Measurements from ENCODE around the gene CDC14A.
A peak's percentile ranks its signal among the peaks of the same experiment; 100 is the strongest.
"Not testable (repeated sequence)": the region's sequence is repeated elsewhere in the genome, so short reads cannot be mapped to it uniquely, and the experiment has no call there.

The CDC14A gene, protein sequence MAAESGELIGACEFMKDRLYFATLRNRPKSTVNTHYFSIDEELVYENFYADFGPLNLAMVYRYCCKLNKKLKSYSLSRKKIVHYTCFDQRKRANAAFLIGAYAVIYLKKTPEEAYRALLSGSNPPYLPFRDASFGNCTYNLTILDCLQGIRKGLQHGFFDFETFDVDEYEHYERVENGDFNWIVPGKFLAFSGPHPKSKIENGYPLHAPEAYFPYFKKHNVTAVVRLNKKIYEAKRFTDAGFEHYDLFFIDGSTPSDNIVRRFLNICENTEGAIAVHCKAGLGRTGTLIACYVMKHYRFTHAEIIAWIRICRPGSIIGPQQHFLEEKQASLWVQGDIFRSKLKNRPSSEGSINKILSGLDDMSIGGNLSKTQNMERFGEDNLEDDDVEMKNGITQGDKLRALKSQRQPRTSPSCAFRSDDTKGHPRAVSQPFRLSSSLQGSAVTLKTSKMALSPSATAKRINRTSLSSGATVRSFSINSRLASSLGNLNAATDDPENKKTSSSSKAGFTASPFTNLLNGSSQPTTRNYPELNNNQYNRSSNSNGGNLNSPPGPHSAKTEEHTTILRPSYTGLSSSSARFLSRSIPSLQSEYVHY

GRCh38 chr1:100352267-100353070, at the start of gene CDC14A:
Gene CDC14A (plus strand): TSS chr1:100352506. CDS start chr1:100352955, 449 bp downstream.
- peak; percentile 94 for DNase-seq

DNA sequence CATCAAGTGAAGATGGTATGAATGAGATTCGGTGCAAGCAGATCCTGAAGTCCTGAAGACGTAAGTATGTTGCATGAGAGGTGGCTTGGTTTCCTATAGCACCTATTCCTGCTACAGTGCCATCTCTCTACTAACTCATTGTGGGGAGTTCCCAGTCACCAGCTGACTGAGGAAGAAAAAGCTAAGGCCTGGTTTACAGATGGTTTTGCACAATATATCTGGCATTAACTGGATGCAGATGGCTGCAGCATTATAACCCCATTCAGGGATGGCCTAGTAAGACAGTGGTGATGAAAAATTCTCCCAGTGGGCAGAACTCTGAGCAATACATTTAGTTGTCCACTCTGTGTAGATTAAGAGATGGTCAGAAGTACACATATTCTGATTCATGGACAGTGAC, 49.6 kb upstream of the CDC14A start:
- DNase-seq: no peak

GRCh38 chr1:100304227-100304626, 48.1 kb upstream of the CDC14A start:
- no peak for DNase-seq

GRCh38 chr1:100304921-100305320, 47.4 kb upstream of the CDC14A start:
- DNase-seq: no peak

GRCh38 chr1:100305954-100306353, 46.4 kb upstream of the CDC14A start:
- DNase-seq: no peak

DNA sequence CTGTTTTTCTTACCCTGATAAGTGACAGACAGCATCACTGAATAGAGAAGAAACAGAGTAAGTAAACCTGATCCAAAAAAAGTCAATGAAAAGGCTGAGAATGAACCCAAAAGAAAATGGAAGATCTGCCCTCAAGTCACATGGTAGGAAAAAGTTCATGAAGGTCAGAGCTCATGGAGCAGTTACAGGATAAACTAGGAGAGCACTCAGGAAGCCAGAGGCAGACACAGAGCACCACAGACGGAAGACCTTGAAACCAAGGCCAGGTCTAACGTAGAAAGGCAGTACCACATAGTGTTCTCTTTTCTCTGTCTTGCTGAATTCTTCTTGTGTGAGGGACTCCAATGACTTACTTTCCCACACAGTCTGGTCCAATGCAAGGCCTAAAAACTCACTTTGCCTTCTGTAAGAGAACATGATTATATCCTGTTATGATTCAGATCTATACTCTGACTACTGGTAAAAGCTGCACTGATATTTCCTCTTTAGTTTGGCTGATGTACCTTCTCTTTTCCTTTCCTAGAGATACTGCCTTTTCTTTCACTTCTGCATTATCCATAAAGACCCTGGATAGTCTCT, 45.5 kb upstream of the CDC14A start:
- no peak for DNase-seq

GRCh38 chr1:100308777-100309176, 43.5 kb upstream of the CDC14A start:
- DNase-seq: no peak

- no peak for DNase-seq
Observed at GRCh38 chr1:100309863-100310262, 42.4 kb upstream of the CDC14A start.

- no peak for DNase-seq
Observed at GRCh38 chr1:100313382-100313781, 38.9 kb upstream of the CDC14A start.

- no peak for DNase-seq
Observed at GRCh38 chr1:100316622-100317021, 35.7 kb upstream of the CDC14A start.

DNA sequence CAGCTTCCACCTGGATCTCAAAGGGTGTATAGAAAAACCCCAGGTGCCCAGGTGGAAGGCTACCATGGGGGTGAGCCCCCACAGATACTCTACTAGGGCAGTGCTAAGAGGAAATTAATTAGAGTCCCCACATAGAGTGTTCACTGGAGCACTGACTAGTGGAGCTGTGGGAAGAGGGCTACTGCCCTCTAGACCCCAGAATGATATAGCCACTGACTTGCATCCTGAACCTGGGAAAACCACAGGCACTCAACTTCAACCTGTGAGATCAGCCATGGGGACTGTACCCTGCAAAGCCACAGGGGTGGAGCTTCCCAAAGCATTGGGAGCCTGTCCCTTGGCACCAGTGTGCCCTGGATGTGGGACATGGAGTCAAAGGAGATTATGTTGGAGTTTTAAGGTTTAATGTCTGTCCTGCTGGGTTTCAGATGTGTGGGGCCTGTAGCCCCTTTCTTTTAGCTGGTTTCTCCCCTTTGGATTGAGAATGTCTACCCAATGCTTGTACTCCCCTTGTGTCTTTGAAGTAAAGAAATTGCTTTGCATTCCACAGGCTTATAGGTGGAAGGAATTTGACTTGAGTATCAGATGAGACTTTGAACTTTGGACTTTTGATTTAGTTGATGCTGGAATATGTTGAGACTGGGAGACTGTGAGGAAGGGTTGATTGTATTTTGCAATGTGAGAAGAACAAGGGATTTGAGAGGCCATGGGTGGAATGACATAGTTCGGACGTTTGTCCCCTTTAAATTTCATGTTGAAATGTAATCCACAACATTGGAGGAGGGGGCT, 31.8 kb upstream of the CDC14A start:
- no peak for DNase-seq

DNA sequence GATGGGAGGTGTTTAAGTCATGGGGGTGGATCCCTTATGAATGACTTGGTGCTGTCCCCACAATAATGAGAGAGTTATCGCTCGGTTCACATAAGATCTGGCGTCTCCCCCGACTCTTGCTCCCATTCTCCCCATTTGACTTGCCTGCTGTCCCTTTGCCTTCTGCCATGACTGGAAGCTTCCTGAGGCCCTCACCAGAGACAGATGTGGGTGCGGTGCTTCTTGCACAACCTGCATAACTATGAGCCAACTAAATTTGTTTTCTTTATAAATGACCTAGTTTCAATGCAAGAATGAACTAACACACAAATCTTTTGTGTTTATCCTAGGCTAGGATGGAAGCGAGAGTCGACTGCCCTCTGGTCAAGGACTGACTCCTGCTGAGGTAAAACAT, 31.2 kb upstream of the CDC14A start:
- DNase-seq: no peak

GRCh38 chr1:100321506-100321905, 30.8 kb upstream of the CDC14A start:
- DNase-seq: no peak

DNA sequence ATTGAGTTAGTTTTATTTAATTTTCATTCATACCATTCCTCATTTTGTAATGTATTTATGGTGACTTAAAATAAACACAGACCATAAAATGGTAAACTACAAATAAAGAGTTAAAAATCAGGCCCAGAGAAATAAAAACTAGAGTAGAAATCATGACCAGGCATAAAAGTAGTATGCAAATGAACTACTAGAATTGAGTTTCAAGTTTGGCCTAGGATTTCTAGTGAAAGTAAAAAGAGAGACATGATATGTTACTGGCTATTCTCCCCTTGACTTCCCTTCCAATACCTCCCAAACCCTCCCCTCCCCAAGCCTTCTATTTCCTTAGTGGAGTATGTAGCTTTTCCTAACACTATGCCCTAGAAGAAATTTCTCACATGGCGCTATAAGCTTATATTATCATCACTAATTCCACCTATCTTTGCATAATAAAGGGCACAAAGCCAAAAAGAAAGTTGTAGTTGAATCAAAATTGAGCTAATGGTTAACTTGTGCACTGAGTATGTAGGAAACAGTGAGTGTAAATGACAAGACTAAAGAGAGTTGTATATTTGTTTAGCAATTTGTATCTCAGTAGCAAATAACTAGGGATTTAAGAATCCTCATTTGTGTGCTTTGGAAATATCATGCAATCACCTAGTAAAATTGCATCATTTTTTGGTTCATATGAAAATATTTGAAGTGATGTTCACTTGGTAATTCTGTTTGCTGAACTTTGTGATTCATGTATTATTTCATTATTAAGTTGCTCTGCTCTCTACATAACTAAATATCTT, 29.7 kb upstream of the CDC14A start:
- no peak for DNase-seq

DNA sequence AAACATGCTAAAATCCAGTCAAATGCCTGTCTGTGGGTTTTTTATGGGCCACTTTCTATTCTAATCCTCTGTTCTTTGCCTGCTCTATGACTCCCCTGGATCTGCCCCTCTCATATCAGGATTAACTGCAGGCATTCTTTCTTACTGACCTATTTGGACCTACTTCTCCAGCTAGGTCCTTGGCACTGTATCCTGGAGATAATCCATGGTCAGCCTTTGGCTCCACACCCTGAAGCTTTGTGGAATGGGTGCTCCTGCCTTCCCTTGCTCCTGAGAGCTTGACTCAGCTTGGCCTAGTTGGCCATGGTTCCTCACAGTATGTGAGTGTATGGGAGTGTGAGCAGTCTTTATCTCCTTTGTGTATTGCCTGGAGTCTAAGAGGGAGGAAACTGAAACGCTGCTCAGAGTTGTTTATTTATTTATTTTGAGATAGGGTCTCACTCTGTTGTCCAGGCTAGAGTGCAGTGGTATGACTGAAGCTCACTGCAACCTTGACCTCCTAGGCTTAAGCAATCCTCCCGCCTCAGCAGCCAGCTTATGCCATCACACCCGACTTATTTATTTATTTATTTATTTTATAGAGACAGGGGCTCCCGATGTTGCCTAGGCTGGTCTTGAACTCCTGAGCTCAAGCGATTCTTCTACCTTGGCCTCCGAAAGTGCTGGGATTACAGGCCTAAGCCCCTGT, 28.7 kb upstream of the CDC14A start:
- no peak for DNase-seq

DNA sequence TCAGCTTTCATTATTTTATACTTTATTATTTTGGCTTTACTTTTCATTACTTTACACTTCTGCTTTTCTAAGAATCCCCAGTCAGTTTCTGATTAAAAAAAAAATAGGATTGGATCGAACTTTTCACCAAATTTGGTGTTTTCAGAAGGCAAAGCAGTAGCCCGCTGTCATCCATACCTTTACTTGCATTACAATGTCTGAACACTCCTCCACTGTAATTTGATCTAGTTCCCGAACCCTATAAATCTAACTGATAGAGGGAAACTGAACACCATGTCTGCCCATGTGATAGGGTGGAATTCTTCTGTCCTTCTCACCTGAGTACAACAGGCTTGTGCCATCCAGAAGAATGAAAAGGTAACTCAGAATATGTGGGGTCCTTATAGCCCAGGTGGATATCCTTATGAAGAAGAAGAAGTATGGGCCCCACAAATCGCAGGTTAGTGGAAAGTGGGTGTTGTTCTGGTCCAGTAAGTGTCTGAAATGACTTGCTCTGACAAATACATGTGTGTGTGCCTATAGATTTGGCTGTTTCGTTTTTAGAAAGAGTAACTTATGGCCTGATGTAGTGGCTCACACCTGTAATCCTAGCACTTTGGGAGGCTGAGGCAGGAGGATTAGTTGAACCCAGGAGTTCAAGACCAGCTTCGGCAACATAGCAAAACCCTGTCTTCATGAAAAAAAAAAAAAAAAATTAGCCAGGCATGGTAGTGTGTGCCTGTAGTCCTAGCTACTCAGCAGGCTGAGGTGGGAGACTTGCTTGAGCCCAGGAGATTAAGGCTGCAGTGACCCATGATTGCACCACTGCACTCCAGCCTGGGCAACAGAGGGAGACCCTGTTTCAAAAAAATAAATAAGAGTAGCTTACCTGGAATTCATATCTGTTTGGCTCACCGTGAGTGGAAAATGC, 26.6 kb upstream of the CDC14A start:
- no peak for DNase-seq

GRCh38 chr1:100326325-100326670, 26.0 kb upstream of the CDC14A start:
- not testable (repeated sequence) for DNase-seq

DNA sequence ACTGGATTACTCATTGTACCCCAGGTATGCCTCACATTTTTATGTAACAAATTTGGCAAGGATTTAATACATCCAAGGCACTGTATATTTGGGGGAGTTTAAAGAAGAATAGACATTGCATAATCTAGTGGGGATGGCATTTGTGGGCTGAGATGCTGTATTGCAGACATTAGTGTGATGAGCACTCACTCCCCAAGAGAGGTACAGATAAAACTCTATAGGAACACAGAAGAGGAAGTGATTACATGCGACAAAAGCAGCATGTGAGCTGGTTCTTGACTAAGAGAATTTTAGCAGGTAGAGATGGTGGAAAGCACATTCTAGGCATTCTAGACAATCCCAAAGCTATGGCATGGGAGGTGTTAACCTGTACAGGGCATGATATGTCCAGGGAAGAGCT, 24.2 kb upstream of the CDC14A start:
- DNase-seq: no peak

DNA sequence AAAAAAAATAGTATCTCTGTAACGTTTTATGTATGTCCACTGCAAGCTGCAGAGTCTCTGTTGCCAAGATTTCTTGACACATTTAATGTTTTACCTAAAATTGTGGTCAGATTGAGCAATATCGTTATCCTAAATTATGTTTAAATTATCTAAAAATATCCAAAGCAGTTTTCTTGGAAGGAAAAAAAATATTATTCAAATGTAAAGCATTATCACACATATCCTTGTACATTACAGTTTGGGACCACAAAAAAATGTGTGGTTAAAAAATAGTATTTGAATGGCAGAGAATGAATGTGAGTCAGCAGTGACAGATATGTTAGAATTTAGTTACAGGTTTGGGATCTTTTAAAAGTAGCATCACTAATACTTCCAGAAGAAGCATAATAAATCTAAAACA, 21.2 kb upstream of the CDC14A start:
- DNase-seq: not testable (repeated sequence)

GRCh38 chr1:100332331-100332730, 20.0 kb upstream of the CDC14A start:
- no peak for DNase-seq

Measured in NCI-H510A (cell line).